GM12878 (cell line): ENCODE measurements around the gene GALNT17. TPM values are rescaled to one million over a fixed set of nuclear protein-coding genes. Genes with fewer than 3 reads are reported as not detected.

ENCODE experiments used
- ATAC-seq: fragments of 200-7000 bp; cut with Tn5 transposase; 3 replicates; pipeline ENCODE4 v1.9.1; 2020; ENCODE audit warnings: mild to moderate bottlenecking, moderate library complexity
- BruUV-seq: library from RNA; stranded (reverse); fragments of 400-500 nt; replicated peaks from 2 replicates; lab custom pipeline; 2021; lab: Mats Ljungman, UMichigan
- CTCF ChIA-PET: fragments of 300-600 bp; sonication (Branson Sonifier 250); formaldehyde crosslinking; extraction: SDS; loops from one replicate; lab custom pipeline; 2021; ENCODE audit warnings: inconsistent platforms; lab: Yijun Ruan, JAX
- POLR2A ChIA-PET: fragments of 350-600 bp; formaldehyde crosslinking; extraction: SDS; loops from one replicate; lab custom pipeline; 2021; ENCODE audit warnings: inconsistent platforms; lab: Charles Lee
- RAD21 ChIA-PET: fragments of 300-600 bp; sonication (Branson Sonifier 250); formaldehyde crosslinking; loops from one replicate; lab custom pipeline; 2023; ENCODE audit warnings: antibody characterized with exemption; ENCODE audit not compliant: unreplicated experiment; lab: Charles Lee
- SMC1A ChIA-PET: fragments of 300-600 bp; sonication (Branson Sonifier 250); formaldehyde crosslinking; loops from one replicate; lab custom pipeline; 2023; ENCODE audit not compliant: unreplicated experiment, uncharacterized antibody; lab: Charles Lee
- DNase-seq: peaks from one replicate; pipeline ENCODE4 v3.0.0-alpha.2; 2011; ENCODE audit warnings: low read depth, low spot score
- FAIRE-seq: peaks from 3 replicates; lab custom pipeline; 2011; peaks lifted over from hg19 to GRCh38; lab: Jason Lieb, UNC
- H2AFZ ChIP-seq: 2 replicates; pipeline ENCODE4 v1.6.0; 2011; ENCODE audit warnings: low read depth, low read length, control low read depth; ENCODE audit not compliant: control insufficient read depth
- H3K27ac ChIP-seq: 2 replicates; pipeline ENCODE4 v1.5.1; 2011; ENCODE audit warnings: control low read depth; ENCODE audit not compliant: control insufficient read depth, insufficient read depth
- H3K27me3 ChIP-seq, 2 experiments: replicated peaks in 1 of 2; 2 replicates each; pipeline versions ENCODE4 v1.6.0 to v1.6.1; 2011; ENCODE audit warnings: low read length in 1 of 2; ENCODE audit not compliant: control insufficient read depth in 2 of 2, insufficient read depth in 2 of 2
- H3K36me3 ChIP-seq, 2 experiments: 2 replicates each; pipeline ENCODE4 v1.5.1; 2011; ENCODE audit warnings: low read length in 1 of 2; ENCODE audit not compliant: control insufficient read depth in 2 of 2, insufficient read depth in 2 of 2
- H3K4me1 ChIP-seq: 2 replicates; pipeline ENCODE4 v1.6.1; 2011; ENCODE audit warnings: mild to moderate bottlenecking, low read length, moderate library complexity, mixed read lengths; ENCODE audit not compliant: control insufficient read depth, insufficient read depth
- H3K4me2 ChIP-seq: 2 replicates; pipeline ENCODE4 v1.6.0; 2011; ENCODE audit warnings: control low read depth; ENCODE audit not compliant: control insufficient read depth, insufficient read depth
- H3K4me3 ChIP-seq: fragments of 200-600 bp; sonication (generic); 2 replicates; pipeline ENCODE4 v1.5.1; 2016
- H3K79me2 ChIP-seq: 2 replicates; pipeline ENCODE4 v1.6.0; 2011; ENCODE audit warnings: low read length; ENCODE audit not compliant: control insufficient read depth, insufficient read depth
- H3K9ac ChIP-seq: 2 replicates; pipeline ENCODE4 v1.8.0; 2011; ENCODE audit warnings: low read length, control low read depth, mixed read lengths; ENCODE audit not compliant: control insufficient read depth, insufficient read depth
- H3K9me3 ChIP-seq: replicated peaks from 3 replicates; pipeline ENCODE4 v1.5.1; 2011; ENCODE audit warnings: mild to moderate bottlenecking, low read length; ENCODE audit not compliant: control insufficient read depth, insufficient read depth
- H4K20me1 ChIP-seq: 2 replicates; pipeline ENCODE4 v1.6.0; 2011; ENCODE audit not compliant: control insufficient read depth, insufficient read depth
- E2F4 ChIP-seq: IDR thresholded peaks from 2 replicates; pipeline ENCODE4 v1.6.1; 2012; ENCODE audit warnings: low read depth, low read length, improper control_type of control experiment
- EZH2 ChIP-seq: IDR thresholded peaks from 2 replicates; pipeline ENCODE4 v1.6.1; 2012; ENCODE audit warnings: low read depth, mild to moderate bottlenecking, control low read depth, inconsistent platforms, low read length, borderline replicate concordance; ENCODE audit not compliant: control insufficient read depth
- FOXM1 ChIP-seq: IDR thresholded peaks from 2 replicates; pipeline ENCODE4 v1.6.1; 2012; ENCODE audit warnings: low read depth, mild to moderate bottlenecking, inconsistent platforms, low read length, moderate library complexity
- HSF1 ChIP-seq: fragments of 150-350 bp; IDR thresholded peaks from 2 replicates; pipeline ENCODE4 v1.6.1; 2014; ENCODE audit warnings: mild to moderate bottlenecking, low read depth, low read length
- MAX ChIP-seq: IDR thresholded peaks from 2 replicates; pipeline ENCODE4 v1.6.1; 2012; ENCODE audit warnings: low read depth, low read length, improper control_type of control experiment
- NFYA ChIP-seq: IDR thresholded peaks from 2 replicates; pipeline ENCODE4 v1.6.1; 2011; ENCODE audit warnings: low read depth, mild to moderate bottlenecking, low read length, improper control_type of control experiment, borderline replicate concordance
- POLR2AphosphoS2 ChIP-seq: IDR thresholded peaks from 2 replicates; pipeline ENCODE4 v1.6.1; 2011; ENCODE audit warnings: low read depth, mild to moderate bottlenecking, low read length, improper control_type of control experiment, moderate library complexity
- RAD21 ChIP-seq: IDR thresholded peaks from 2 replicates; pipeline ENCODE4 v1.6.1; 2011; ENCODE audit warnings: mild to moderate bottlenecking, low read depth, low read length, moderate library complexity; ENCODE audit not compliant: insufficient read depth
- RCOR1 ChIP-seq: conservative IDR thresholded peaks from 2 replicates; pipeline ENCODE4 v1.6.1; 2012; ENCODE audit warnings: low read depth, low read length, improper control_type of control experiment
- RELA ChIP-seq: fragments of 450-650 bp; IDR thresholded peaks from 2 replicates; pipeline ENCODE4 v1.8.0; 2014; ENCODE audit warnings: borderline replicate concordance; ENCODE audit not compliant: partially characterized antibody
- RFX5 ChIP-seq: IDR thresholded peaks from 2 replicates; pipeline ENCODE4 v1.6.1; 2011; ENCODE audit warnings: low read depth, low read length, improper control_type of control experiment
- SMAD1 ChIP-seq: fragments of 450-650 bp; IDR thresholded peaks from 2 replicates; pipeline ENCODE4 v1.6.1; 2018; ENCODE audit warnings: mild to moderate bottlenecking, low read depth; ENCODE audit not compliant: partially characterized antibody
- ZBTB11 ChIP-seq: fragments of 450-650 bp; formaldehyde crosslinking; IDR thresholded peaks from 2 replicates; pipeline ENCODE4 v1.5.0; 2022; ENCODE audit warnings: mild to moderate bottlenecking, missing genetic modification characterization
- ZBTB4 ChIP-seq: fragments of 450-650 bp; formaldehyde crosslinking; IDR thresholded peaks from 2 replicates; pipeline ENCODE4 v1.4.0; 2022; ENCODE audit warnings: mild to moderate bottlenecking, moderate library complexity
- WGBS: methylation state at CpG from one replicate; pipeline ENCODE4 v1.1.6; 2016; ENCODE audit warnings: low lambda C conversion rate; ENCODE audit not compliant: insufficient replicate concordance, insufficient coverage; ENCODE audit errors: missing lambda C conversion rate; 5-methylcytosine and 5-hydroxymethylcytosine counted together
- in situ Hi-C: fragments of 300-500 bp; cut with MboI; formaldehyde crosslinking; loops from 9 replicates; pipeline ENCODE4 v1.14.3; 2018; ENCODE audit warnings: mixed read lengths
- intact Hi-C: fragments of 100-400 bp; cut with micrococcal nuclease; formaldehyde crosslinking; loops from one replicate; pipeline ENCODE4 v1.14.2; 2022; ENCODE audit not compliant: unreplicated experiment
- polyA plus RNA-seq, 11 experiments: library from polyadenylated mRNA; depleted of rRNA in 4 of 11; unstranded in 6 of 11; stranded (reverse) in 5 of 11; fragments of >200 nt; fragmentation: Nextera tagmentation in 4 of 11; fragmentation: Illumina TruSeq in 1 of 11; extraction: Ambion mirVana in 4 of 11; extraction: Trizol in 1 of 11; gene quantifications; 1 replicate in 1 of 11; 2 replicates in 10 of 11; pipeline versions ENCODE4 v1.2.1 to v1.2.3, GENCODE V29; 2011 to 2016; ENCODE audit warnings: inconsistent platforms in 2 of 11, missing spikeins in 2 of 11, low read depth in 1 of 11
- total RNA-seq, 4 experiments: library from RNA; depleted of rRNA in 3 of 4; stranded (reverse); fragments of >200 nt in 3 of 4; fragmentation: Illumina TruSeq in 1 of 4; extraction: Trizol in 1 of 4; gene quantifications; 2 replicates each; pipeline versions ENCODE4 v1.2.1 to v1.2.3, GENCODE V29; 2013 to 2021

Gene GALNT17
- total and polyA plus RNA-seq, 10 of the 15 experiments (the other 5 are each of a cell fraction or from before 2014, with no cell fraction given): 0.12 to 0.15 TPM; not detected in 8

- in situ Hi-C loops: no loop called here
- Histone ChIP-seq H3K4me2 (no peak overlapping the region), H3K27ac (no peak overlapping the region), H3K36me3 (no peaks in the 10 kb centered on the region), H3K9me3 (no peaks in the 10 kb centered on the region; the same call in 2 of the 3 replicates), H3K79me2 (no peaks in the 10 kb centered on the region), H3K4me3 (no peak overlapping the region), H3K4me1 (no peaks in the 10 kb centered on the region), H3K27me3 (no peaks in the 10 kb centered on the region), H2AFZ (no peak overlapping the region), H4K20me1 (no peaks in the 10 kb centered on the region), H3K9ac (no peak overlapping the region)
- no peak for DNase-seq
- POLR2A ChIA-PET: no interaction called here
- CTCF ChIA-PET: no interaction called here
- SMC1A ChIA-PET: no interaction called here
- ATAC-seq: no peak
- intact Hi-C loops: no loop called here
- no TSS peak for BruUV-seq
- 8% methylated on average over 6 of the region's 6 CpGs for WGBS
- RAD21 ChIA-PET: no interaction called here
- no peak for FAIRE-seq
- TF ChIP-seq E2F4 (no peak), FOXM1 (no peak), RAD21 (no peak), NFYA (no peak), POLR2AphosphoS2 (no peak), ZBTB11 (CRISPR knock-in tag) (no peak), EZH2 (no peak), RCOR1 (no peak), RFX5 (no peak), RELA (no peak), MAX (no peak), HSF1 (no peak), SMAD1 (no peak), ZBTB4 (CRISPR knock-in tag) (no peak)
Observed at GRCh38 chr7:71601851-71602250, 469.9 kb downstream of the GALNT17 start.
